K562 (cell line): ENCODE data around the gene TMEM203. TPM values are rescaled to one million over a fixed set of nuclear protein-coding genes. Genes with fewer than 3 reads are reported as not detected.

ENCODE experiments used
- C11orf30 ChIP-seq: fragments of 450-650 bp; IDR thresholded peaks from 2 replicates; pipeline ENCODE4 v1.6.1; 2016; ENCODE audit warnings: low read depth, mild to moderate bottlenecking
- CREB1 ChIP-seq, 2 experiments: sonication (generic) in 1 of 2; formaldehyde crosslinking in 1 of 2; IDR thresholded peaks; 2 replicates each; pipeline versions ENCODE4 v1.6.1 to v1.8.0; 2012 to 2022; ENCODE audit warnings: inconsistent platforms in 1 of 2, mild to moderate bottlenecking in 1 of 2, missing genetic modification reagents in 1 of 2, moderate library complexity in 1 of 2
- DIDO1 ChIP-seq: fragments of 450-650 bp; IDR thresholded peaks from 2 replicates; pipeline ENCODE4 v1.6.1; 2016; ENCODE audit warnings: low read depth, missing biosample characterization, missing genetic modification characterization
- ESRRA ChIP-seq: fragments of 450-650 bp; IDR thresholded peaks from 2 replicates; pipeline ENCODE4 v1.6.1; 2014; ENCODE audit warnings: low read depth, mild to moderate bottlenecking, moderate library complexity, borderline replicate concordance
- ETV6 ChIP-seq, 3 experiments: fragments of 150-350 bp in 1 of 3; sonication (generic) in 1 of 3; formaldehyde crosslinking in 1 of 3; IDR thresholded peaks; 2 replicates each; pipeline versions ENCODE4 v1.6.1 to v1.8.0; 2014 to 2022; ENCODE audit warnings: borderline replicate concordance in 2 of 3, low read depth in 2 of 3, antibody characterized with exemption in 1 of 3, low read length in 1 of 3, mild to moderate bottlenecking in 1 of 3, missing genetic modification reagents in 1 of 3
- L3MBTL2 ChIP-seq: fragments of 450-650 bp; IDR thresholded peaks from 2 replicates; pipeline ENCODE4 v1.6.1; 2016; ENCODE audit warnings: mild to moderate bottlenecking, moderate library complexity
- NR2C2 ChIP-seq, 2 experiments: fragments of 200-800 bp in 1 of 2; sonication (Bioruptor generic) in 1 of 2; sonication (generic) in 1 of 2; formaldehyde crosslinking in 1 of 2; IDR thresholded peaks; 2 replicates each; pipeline versions ENCODE4 v1.6.1 to v1.8.0; 2016 to 2022; ENCODE audit warnings: mild to moderate bottlenecking in 1 of 2, missing compliant biosample characterization in 1 of 2, missing genetic modification characterization in 1 of 2, missing genetic modification reagents in 1 of 2
- SMAD1 ChIP-seq: fragments of 150-350 bp; IDR thresholded peaks from 2 replicates; pipeline ENCODE4 v1.6.1; 2014; ENCODE audit warnings: low read length, low read depth; ENCODE audit not compliant: partially characterized antibody
- SP1 ChIP-seq: sonication (generic); formaldehyde crosslinking; IDR thresholded peaks from 2 replicates; pipeline ENCODE4 v1.8.1; 2022; ENCODE audit warnings: mild to moderate bottlenecking, missing genetic modification reagents
- ZBTB17 ChIP-seq: fragments of 450-650 bp; formaldehyde crosslinking; IDR thresholded peaks from 2 replicates; pipeline ENCODE4 v1.4.0; 2020; ENCODE audit warnings: mild to moderate bottlenecking
- ZFP36 ChIP-seq: fragments of 150-350 bp; IDR thresholded peaks from 2 replicates; pipeline ENCODE4 v1.6.1; 2018; ENCODE audit warnings: low read length, low read depth; ENCODE audit not compliant: partially characterized antibody
- ZNF24 ChIP-seq: fragments of 450-650 bp; IDR thresholded peaks from 2 replicates; pipeline ENCODE4 v1.6.1; 2016
- polyA plus RNA-seq, 8 experiments: library from polyadenylated mRNA; depleted of rRNA in 4 of 8; stranded (reverse) in 5 of 8; unstranded in 3 of 8; fragments of >200 nt; fragmentation: Nextera tagmentation in 2 of 8; fragmentation: Illumina TruSeq in 1 of 8; extraction: Ambion mirVana in 2 of 8; extraction: Trizol in 1 of 8; gene quantifications; 2 replicates each; pipeline versions ENCODE4 v1.2.1 to v1.2.3, GENCODE V29; 2011 to 2014; ENCODE audit warnings: inconsistent platforms in 1 of 8, missing spikeins in 1 of 8
- total RNA-seq, 7 experiments: library from RNA; depleted of rRNA in 6 of 7; stranded (reverse); fragments of >200 nt in 6 of 7; fragmentation: Illumina TruSeq in 2 of 7; extraction: Trizol in 2 of 7; gene quantifications; 2 replicates each; pipeline versions ENCODE4 v1.2.1 to v1.2.3, GENCODE V29; 2011 to 2021; ENCODE audit warnings: low replicate concordance in 1 of 7
- TF ChIP-seq, protein P1 (sequence below): fragments of 200-600 bp; sonication (generic); IDR thresholded peaks from one replicate; pipeline ENCODE4 v1.6.1; 2012; ENCODE audit warnings: mild to moderate bottlenecking, low read depth, low read length, inconsistent platforms

Gene TMEM203
- total and polyA plus RNA-seq, 9 of the 15 experiments (the other 6 are each of a cell fraction or from before 2014, with no cell fraction given), result 8.8 to 59.5 (median 37.6) TPM

DNA sequence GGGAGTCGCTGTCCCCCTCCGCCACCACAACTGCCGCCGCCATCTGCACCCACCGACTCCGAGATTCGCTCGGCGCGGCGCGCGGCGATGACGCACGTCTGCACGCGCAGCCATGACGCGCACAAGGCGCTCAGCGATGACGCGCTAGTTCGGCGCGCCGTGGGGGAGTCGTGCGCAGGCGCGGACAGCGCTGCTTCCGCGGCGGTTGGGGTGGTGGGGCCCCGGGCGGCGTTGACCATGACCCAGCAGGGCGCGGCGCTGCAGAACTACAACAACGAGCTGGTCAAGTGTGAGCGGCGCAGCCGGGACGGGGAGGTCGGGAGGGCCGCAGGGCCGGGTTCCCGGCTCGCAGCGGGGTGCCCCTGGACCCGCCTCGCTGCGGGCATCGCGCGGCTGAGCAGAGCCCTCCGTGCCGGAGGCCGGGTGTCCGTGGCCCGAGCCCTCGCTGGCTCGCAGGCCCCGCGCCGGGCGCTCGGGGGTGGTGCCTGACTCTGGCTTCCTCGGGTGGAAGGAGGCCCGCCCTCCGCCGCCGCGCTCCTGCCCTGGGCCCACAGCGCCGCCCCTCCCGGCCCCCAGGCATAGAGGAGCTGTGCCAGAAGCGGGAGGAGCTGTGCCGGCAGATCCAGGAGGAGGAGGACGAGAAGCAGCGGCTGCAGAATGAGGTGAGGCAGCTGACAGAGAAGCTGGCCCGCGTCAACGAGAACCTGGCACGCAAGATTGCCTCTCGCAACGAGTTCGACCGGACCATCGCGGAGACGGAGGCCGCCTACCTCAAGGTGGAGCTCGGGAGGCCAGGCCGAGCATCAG lies 16.8 kb downstream of the TMEM203 start, which contains the start of the genes ANAPC2 and SSNA1 (continued):
- TF ChIP-seq SMAD1, result peak; percentile 5
- TF ChIP-seq ETV6 (IDR thresholded peaks at IDR 0.05; ENCODE audit: borderline replicate concordance in 1 of 2, low read depth in 2 of 2, low read length in 1 of 2), result peak in 1 of 2 experiments; percentile 11; a peak in 1 of 4 replicates
- TF ChIP-seq ETV6 (CRISPR knock-in tag; IDR thresholded peaks at IDR 0.05; ENCODE audit: borderline replicate concordance), result no peak; the same call in 1 of the 2 replicates
- peak; percentile 2 for TF ChIP-seq ZFP36
- peak; percentile 81 for TF ChIP-seq ESRRA
- TF ChIP-seq L3MBTL2, result peak; percentile 72
- peak; percentile 100 for TF ChIP-seq C11orf30
- peak; percentile 22; the same call in 1 of the 2 replicates for TF ChIP-seq ZNF24
- TF ChIP-seq SP1 (CRISPR knock-in tag), result peak; percentile 94
- TF ChIP-seq, protein P1, sequence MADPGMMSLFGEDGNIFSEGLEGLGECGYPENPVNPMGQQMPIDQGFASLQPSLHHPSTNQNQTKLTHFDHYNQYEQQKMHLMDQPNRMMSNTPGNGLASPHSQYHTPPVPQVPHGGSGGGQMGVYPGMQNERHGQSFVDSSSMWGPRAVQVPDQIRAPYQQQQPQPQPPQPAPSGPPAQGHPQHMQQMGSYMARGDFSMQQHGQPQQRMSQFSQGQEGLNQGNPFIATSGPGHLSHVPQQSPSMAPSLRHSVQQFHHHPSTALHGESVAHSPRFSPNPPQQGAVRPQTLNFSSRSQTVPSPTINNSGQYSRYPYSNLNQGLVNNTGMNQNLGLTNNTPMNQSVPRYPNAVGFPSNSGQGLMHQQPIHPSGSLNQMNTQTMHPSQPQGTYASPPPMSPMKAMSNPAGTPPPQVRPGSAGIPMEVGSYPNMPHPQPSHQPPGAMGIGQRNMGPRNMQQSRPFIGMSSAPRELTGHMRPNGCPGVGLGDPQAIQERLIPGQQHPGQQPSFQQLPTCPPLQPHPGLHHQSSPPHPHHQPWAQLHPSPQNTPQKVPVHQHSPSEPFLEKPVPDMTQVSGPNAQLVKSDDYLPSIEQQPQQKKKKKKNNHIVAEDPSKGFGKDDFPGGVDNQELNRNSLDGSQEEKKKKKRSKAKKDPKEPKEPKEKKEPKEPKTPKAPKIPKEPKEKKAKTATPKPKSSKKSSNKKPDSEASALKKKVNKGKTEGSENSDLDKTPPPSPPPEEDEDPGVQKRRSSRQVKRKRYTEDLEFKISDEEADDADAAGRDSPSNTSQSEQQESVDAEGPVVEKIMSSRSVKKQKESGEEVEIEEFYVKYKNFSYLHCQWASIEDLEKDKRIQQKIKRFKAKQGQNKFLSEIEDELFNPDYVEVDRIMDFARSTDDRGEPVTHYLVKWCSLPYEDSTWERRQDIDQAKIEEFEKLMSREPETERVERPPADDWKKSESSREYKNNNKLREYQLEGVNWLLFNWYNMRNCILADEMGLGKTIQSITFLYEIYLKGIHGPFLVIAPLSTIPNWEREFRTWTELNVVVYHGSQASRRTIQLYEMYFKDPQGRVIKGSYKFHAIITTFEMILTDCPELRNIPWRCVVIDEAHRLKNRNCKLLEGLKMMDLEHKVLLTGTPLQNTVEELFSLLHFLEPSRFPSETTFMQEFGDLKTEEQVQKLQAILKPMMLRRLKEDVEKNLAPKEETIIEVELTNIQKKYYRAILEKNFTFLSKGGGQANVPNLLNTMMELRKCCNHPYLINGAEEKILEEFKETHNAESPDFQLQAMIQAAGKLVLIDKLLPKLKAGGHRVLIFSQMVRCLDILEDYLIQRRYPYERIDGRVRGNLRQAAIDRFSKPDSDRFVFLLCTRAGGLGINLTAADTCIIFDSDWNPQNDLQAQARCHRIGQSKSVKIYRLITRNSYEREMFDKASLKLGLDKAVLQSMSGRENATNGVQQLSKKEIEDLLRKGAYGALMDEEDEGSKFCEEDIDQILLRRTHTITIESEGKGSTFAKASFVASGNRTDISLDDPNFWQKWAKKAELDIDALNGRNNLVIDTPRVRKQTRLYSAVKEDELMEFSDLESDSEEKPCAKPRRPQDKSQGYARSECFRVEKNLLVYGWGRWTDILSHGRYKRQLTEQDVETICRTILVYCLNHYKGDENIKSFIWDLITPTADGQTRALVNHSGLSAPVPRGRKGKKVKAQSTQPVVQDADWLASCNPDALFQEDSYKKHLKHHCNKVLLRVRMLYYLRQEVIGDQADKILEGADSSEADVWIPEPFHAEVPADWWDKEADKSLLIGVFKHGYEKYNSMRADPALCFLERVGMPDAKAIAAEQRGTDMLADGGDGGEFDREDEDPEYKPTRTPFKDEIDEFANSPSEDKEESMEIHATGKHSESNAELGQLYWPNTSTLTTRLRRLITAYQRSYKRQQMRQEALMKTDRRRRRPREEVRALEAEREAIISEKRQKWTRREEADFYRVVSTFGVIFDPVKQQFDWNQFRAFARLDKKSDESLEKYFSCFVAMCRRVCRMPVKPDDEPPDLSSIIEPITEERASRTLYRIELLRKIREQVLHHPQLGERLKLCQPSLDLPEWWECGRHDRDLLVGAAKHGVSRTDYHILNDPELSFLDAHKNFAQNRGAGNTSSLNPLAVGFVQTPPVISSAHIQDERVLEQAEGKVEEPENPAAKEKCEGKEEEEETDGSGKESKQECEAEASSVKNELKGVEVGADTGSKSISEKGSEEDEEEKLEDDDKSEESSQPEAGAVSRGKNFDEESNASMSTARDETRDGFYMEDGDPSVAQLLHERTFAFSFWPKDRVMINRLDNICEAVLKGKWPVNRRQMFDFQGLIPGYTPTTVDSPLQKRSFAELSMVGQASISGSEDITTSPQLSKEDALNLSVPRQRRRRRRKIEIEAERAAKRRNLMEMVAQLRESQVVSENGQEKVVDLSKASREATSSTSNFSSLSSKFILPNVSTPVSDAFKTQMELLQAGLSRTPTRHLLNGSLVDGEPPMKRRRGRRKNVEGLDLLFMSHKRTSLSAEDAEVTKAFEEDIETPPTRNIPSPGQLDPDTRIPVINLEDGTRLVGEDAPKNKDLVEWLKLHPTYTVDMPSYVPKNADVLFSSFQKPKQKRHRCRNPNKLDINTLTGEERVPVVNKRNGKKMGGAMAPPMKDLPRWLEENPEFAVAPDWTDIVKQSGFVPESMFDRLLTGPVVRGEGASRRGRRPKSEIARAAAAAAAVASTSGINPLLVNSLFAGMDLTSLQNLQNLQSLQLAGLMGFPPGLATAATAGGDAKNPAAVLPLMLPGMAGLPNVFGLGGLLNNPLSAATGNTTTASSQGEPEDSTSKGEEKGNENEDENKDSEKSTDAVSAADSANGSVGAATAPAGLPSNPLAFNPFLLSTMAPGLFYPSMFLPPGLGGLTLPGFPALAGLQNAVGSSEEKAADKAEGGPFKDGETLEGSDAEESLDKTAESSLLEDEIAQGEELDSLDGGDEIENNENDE, result peak; percentile 44
- TF ChIP-seq ZBTB17, result peak; percentile 46; the same call in 1 of the 2 replicates
- peak; percentile 66; the same call in 1 of the 2 replicates for TF ChIP-seq NR2C2 (CRISPR knock-in tag; IDR thresholded peaks at IDR 0.05)
- peak; percentile 72; the same call in 1 of the 2 replicates for TF ChIP-seq NR2C2 (tag; IDR thresholded peaks at IDR 0.05)
- peak; percentile 100 for TF ChIP-seq CREB1 (IDR thresholded peaks at IDR 0.05)
- TF ChIP-seq CREB1 (CRISPR knock-in tag; IDR thresholded peaks at IDR 0.05), result peak; percentile 100
- TF ChIP-seq DIDO1 (tag), result peak; percentile 94
